ENCODE measurements around the gene PTK6.

Gene PTK6

DNA sequence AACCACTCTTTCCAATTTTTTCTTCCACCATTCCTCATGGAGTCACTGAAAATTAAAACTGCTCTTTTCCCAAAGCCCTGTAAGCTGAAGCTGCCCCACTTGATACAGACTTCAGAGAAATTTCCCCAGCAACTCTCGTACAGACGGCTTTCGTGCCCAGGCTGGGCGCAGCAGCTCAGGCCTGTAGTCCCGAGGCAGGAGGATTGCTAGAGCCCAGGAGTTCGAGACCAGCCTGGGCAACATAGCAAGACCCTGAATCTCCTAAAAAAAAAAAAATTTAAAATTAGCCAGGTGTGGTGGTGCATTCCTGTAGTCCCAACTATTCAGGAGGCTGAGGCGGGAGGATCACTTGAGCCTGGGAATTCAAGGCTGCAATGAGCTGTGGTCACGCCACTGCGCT, 10.0 kb downstream of the PTK6 start:
- Histone ChIP-seq H3K36me3 (ENCODE audit: control insufficient read depth, insufficient read depth, low read length) (peaks cover 10% of the 10 kb centered on the region; the same call in 1 of the 2 replicates), H3K4me3 (ENCODE audit: low read length) (no peak overlapping the region), H3K27me3 (ENCODE audit: control insufficient read depth, insufficient read depth, low read length) (no peaks in the 10 kb centered on the region), H3K27ac (ENCODE audit: low read length) (no peak overlapping the region), H3K4me1 (ENCODE audit: control insufficient read depth, insufficient read depth, low read length) (no peaks in the 10 kb centered on the region), H3K9me3 (ENCODE audit: control insufficient read depth, insufficient read depth, low read length) (no peaks in the 10 kb centered on the region)
- DNase-seq (ENCODE audit: low read depth, low spot score) = no peak
- no CpG with 5 or more reads among the region's 9 CpGs for WGBS (ENCODE audit: insufficient coverage, insufficient read length)

DNA sequence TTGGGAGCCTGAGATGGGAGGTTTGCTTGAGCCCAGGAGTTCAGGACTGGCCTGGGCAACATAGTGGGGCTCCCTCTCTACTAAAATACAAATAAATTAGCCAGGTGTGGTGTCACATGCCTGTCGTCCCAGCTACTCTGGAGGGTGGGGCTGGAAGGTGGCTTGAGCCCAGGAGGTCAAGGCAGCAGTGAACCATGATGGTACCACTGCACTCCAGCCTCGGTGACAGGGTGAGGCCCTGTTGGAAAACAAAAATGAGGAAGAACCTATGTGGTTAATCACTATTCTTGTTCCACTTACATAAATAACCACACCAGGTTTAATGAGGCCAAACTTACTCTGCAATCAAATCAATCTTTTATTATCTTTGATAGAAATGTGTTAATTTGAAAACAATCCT, 11.2 kb downstream of the PTK6 start:
- Histone ChIP-seq H3K4me1 (ENCODE audit: control insufficient read depth, insufficient read depth, low read length) (no peaks in the 10 kb centered on the region), H3K27me3 (ENCODE audit: control insufficient read depth, insufficient read depth, low read length) (no peaks in the 10 kb centered on the region), H3K9me3 (ENCODE audit: control insufficient read depth, insufficient read depth, low read length) (no peaks in the 10 kb centered on the region), H3K36me3 (ENCODE audit: control insufficient read depth, insufficient read depth, low read length) (peaks cover 13% of the 10 kb centered on the region; the same call in 1 of the 2 replicates), H3K27ac (ENCODE audit: low read length) (no peak overlapping the region), H3K4me3 (ENCODE audit: low read length) (no peak overlapping the region)
- no peak for DNase-seq (ENCODE audit: low read depth, low spot score)
- no CpG with 5 or more reads among the region's 2 CpGs for WGBS (ENCODE audit: insufficient coverage, insufficient read length)

DNA sequence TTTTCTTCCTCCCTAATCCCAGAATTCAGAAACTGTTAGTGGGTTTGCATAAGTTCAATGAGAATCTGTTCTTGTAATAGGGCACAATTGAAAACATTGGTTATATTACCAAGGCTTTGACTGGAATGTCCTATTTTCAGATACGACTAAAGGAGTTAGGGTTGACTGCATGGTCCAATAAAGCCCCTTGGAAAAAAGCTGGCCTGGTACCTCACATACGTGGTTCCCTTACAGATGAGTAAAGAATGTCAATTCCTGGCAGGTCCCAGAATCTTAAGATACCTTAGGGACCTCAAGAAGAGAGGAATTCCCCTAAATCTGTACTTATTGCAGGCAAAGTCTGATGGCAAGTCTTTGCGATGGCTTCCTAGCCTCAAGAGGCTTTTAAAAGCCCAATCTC, 12.0 kb downstream of the PTK6 start:
- Histone ChIP-seq H3K4me3 (ENCODE audit: low read length) (no peak overlapping the region), H3K27ac (ENCODE audit: low read length) (no peak overlapping the region), H3K4me1 (ENCODE audit: control insufficient read depth, insufficient read depth, low read length) (no peaks in the 10 kb centered on the region), H3K36me3 (ENCODE audit: control insufficient read depth, insufficient read depth, low read length) (peaks cover 13% of the 10 kb centered on the region; the same call in 1 of the 2 replicates), H3K9me3 (ENCODE audit: control insufficient read depth, insufficient read depth, low read length) (no peaks in the 10 kb centered on the region), H3K27me3 (ENCODE audit: control insufficient read depth, insufficient read depth, low read length) (no peaks in the 10 kb centered on the region)
- WGBS (ENCODE audit: insufficient coverage, insufficient read length) = no CpG with 5 or more reads among the region's 3 CpGs
- no peak for DNase-seq (ENCODE audit: low read depth, low spot score)

DNA sequence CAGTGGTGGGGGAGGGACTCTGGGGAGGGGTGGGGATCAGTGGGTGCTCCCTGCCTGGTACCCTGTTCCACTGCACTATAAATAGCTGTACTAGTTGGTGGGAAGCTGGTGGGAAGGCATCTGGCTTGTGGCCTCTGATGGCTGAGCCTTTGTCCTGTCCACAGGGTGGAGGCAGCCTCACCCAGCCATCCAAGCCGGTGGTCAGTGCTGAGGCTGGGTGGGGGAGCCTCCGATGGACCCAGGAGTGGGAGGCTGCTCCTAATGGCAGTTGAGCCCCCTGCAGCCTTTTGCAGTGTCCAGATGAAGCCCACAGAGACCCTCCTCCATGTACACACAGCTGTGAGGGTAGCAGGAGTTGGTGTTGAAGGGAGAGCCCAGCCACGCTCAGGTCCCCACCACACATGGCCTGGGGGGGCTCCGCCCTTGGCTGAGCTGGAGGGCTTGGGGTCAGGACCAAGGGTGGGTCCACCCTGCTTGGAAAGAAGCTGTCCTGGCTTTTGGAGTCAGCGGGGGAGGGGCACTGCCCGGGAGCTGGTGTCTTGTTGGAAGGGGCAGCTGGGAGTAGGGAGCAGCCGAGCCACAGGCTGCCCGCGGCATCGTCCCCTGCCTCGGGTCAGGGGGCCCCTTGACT, 14.1 kb downstream of the PTK6 start:
- no peaks in the 10 kb centered on the region for H3K27me3 ChIP-seq (ENCODE audit: control insufficient read depth, insufficient read depth, low read length)
- no CpG with 5 or more reads among the region's 11 CpGs for WGBS (ENCODE audit: insufficient coverage, insufficient read length)
- no peak overlapping the region for H3K4me3 ChIP-seq (ENCODE audit: low read length)
- peaks cover 4% of the 10 kb centered on the region for H3K4me1 ChIP-seq (ENCODE audit: control insufficient read depth, insufficient read depth, low read length)
- DNase-seq (ENCODE audit: low read depth, low spot score) = no peak
- H3K36me3 ChIP-seq (ENCODE audit: control insufficient read depth, insufficient read depth, low read length) = peaks cover 13% of the 10 kb centered on the region; the same call in 1 of the 2 replicates
- no peak overlapping the region for H3K27ac ChIP-seq (ENCODE audit: low read length)
- no peaks in the 10 kb centered on the region for H3K9me3 ChIP-seq (ENCODE audit: control insufficient read depth, insufficient read depth, low read length)

DNA sequence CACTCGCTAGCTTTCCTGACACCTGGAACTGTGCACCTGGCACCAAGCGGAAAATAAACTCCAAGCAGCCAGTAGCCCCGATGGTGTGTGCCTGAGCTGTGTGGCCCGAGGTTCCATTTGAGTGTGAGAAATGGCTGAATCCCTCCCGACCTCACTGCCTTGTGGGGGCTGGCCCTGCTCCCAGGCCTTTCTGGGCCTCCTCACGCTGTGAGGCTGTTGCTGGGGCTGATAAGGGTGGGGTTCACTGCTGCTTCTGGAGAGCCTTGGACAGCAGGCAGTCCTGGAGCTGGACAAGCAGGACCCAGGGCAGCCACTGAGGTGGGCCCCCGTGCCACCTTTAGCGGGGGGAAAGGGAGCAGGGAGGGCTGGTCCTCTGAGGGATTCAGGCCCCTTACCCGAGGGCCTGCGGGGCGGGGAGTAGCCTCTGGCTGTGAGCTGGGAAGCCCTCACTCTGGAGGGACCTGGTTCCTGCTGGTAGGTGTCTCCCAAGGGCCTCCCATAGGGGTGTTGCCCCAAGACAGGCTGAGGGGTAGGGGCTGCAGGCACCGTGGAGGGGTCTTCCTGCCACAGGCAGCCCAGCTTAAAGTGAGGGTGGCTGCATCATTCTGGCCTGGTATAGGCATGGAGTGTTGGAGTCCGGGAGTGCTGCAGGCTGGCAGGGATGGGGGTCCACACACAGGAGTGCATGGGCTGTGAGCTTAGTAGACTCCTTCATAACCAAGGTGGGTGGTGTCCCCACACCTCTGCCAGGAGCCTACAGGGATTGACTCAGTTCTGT, 14.9 kb downstream of the PTK6 start:
- no peak for DNase-seq (ENCODE audit: low read depth, low spot score)
- Histone ChIP-seq H3K36me3 (ENCODE audit: control insufficient read depth, insufficient read depth, low read length) (peaks cover 13% of the 10 kb centered on the region; the same call in 1 of the 2 replicates), H3K27me3 (ENCODE audit: control insufficient read depth, insufficient read depth, low read length) (no peaks in the 10 kb centered on the region), H3K4me3 (ENCODE audit: low read length) (no peak overlapping the region), H3K27ac (ENCODE audit: low read length) (no peak overlapping the region), H3K9me3 (ENCODE audit: control insufficient read depth, insufficient read depth, low read length) (no peaks in the 10 kb centered on the region), H3K4me1 (ENCODE audit: control insufficient read depth, insufficient read depth, low read length) (peaks cover 4% of the 10 kb centered on the region)
- no CpG with 5 or more reads among the region's 13 CpGs for WGBS (ENCODE audit: insufficient coverage, insufficient read length)

DNA sequence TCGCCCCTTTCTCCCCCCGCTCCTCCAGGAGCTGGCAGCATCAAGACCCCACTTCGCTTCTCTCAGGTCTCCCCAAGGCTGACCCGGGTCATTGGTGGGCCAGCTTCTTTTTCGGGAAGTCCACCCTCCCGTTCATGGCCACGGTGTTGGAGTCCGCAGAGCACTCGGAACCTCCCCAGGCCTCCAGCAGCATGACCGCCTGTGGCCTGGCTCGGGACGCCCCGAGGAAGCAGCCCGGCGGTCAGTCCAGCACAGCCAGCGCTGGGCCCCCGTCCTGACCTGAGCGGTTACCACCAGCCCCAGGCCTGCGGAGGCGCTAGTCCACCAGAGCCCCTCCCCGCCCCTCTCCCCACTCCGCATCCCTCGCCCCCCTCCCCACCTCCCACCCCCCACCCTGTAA, 15.6 kb downstream of the PTK6 start:
- no peaks in the 10 kb centered on the region for H3K27me3 ChIP-seq (ENCODE audit: control insufficient read depth, insufficient read depth, low read length)
- H3K4me1 ChIP-seq (ENCODE audit: control insufficient read depth, insufficient read depth, low read length) = peaks cover 4% of the 10 kb centered on the region
- no peak for DNase-seq (ENCODE audit: low read depth, low spot score)
- peak overlapping the region; percentile 93 for H3K4me3 ChIP-seq (ENCODE audit: low read length)
- H3K36me3 ChIP-seq (ENCODE audit: control insufficient read depth, insufficient read depth, low read length) = peaks cover 13% of the 10 kb centered on the region; the same call in 1 of the 2 replicates
- no peak overlapping the region for H3K27ac ChIP-seq (ENCODE audit: low read length)
- WGBS (ENCODE audit: insufficient coverage, insufficient read length) = no CpG with 5 or more reads among the region's 23 CpGs
- H3K9me3 ChIP-seq (ENCODE audit: control insufficient read depth, insufficient read depth, low read length) = no peaks in the 10 kb centered on the region

DNA sequence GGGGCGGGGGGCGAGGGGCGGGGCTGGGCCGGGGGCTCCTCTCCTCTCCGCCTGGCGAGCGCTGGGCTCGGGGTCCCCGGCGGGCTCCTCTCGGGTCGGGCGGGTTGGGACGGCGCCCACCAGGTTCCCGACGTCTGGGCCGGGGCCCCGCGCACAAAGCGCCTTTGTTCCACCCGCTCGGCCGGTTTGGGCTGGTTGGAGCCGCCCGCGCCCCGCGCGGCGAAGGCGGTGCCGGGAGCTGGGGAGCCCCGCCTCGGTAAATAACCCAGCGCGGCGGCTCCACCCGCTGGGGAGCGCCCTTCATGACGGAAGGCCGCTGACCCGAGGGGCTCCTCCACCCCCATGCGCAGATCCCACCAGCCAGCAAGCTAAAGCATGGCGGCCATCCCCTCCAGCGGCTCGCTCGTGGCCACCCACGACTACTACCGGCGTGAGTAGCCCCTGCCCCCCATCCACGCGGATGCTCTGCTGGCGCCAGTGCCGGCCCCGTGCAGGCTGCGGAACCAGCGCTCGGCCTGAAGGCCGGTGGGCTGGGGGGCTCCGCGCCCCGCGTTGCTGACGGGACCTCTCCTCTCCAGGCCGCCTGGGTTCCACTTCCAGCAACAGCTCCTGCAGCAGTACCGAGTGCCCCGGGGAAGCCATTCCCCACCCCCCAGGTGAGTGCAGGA, 16.1 kb downstream of the PTK6 start:
- Histone ChIP-seq H3K27me3 (ENCODE audit: control insufficient read depth, insufficient read depth, low read length) (no peaks in the 10 kb centered on the region), H3K4me3 (ENCODE audit: low read length) (peak overlapping the region; percentile 93), H3K4me1 (ENCODE audit: control insufficient read depth, insufficient read depth, low read length) (peaks cover 4% of the 10 kb centered on the region), H3K27ac (ENCODE audit: low read length) (no peak overlapping the region), H3K36me3 (ENCODE audit: control insufficient read depth, insufficient read depth, low read length) (peaks cover 13% of the 10 kb centered on the region; the same call in 1 of the 2 replicates), H3K9me3 (ENCODE audit: control insufficient read depth, insufficient read depth, low read length) (no peaks in the 10 kb centered on the region)
- no peak for DNase-seq (ENCODE audit: low read depth, low spot score)
- no CpG with 5 or more reads among the region's 68 CpGs for WGBS (ENCODE audit: insufficient coverage, insufficient read length)

DNA sequence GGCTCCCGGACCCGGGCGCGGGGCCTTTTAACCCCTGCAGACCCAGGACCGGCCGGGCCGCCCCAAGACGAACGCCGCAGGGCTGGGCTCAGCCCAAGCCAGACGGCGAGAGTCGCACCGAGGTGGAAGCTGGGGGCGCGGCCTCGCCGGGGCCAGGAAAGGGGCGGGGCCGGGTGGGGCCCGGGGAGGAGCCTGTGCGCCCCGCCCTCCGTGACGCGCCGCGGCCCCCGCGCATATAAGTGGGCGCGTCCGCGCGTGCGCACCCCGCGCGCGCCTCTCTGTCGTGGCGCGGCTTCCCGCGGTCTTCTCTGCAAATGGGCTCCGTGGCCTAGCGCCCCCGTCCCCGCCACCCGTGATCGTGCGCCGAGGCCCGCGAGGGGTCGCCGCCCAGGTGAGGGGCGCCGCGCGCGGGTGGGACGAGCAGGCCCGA, 16.7 kb downstream of the PTK6 start, which contains the start of gene PPDPF:
PPDPF (plus strand) TSS at position 262 of the 430 bp plus-strand sequence. CDS start 544 bp downstream, outside the sequence.
- DNase-seq (ENCODE audit: low read depth, low spot score) = no peak

DNA sequence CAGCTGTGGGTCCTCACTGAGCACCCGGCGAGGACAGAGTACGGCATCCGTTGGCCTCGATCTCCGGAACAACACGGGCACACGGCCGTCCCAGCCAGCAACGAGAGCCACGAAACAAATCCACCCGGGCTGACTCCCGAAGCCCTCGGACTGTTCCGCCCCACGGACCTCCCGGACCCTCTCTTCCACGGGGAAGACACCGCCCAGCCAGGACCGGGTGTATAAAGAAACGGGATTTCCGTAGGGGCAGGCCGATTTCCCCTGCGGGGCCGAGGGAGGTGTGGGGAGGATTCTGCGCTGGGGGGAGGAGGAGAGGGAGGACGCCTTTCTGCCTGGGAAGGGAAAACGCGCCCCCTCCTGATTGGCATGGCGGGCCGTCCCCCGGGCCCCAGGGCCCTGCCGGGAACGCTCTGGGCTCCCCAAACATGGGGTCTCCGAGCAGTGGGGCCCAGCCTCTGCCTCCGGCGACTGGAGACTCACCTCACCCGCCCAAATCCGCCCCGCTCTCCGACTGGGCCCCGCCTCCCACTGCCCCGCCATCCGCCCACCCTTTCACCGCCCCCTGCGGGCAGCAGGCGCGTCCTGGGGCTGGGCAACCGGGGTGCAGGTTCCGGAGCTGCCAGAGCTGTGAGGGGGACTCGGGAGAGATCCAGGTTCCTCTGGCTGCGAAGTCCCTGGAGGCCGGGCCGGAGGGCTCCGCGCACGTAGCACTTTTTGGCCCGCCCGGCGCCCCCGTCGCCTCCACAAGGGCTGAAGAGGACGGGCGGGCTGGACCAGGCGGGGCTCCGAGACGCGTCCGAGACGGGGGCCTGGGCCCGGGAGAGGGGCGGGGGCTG, 17.3 kb downstream of the PTK6 start:
- Histone ChIP-seq H3K27me3 (ENCODE audit: control insufficient read depth, insufficient read depth, low read length) (no peaks in the 10 kb centered on the region), H3K4me1 (ENCODE audit: control insufficient read depth, insufficient read depth, low read length) (peaks cover 4% of the 10 kb centered on the region), H3K36me3 (ENCODE audit: control insufficient read depth, insufficient read depth, low read length) (peaks cover 13% of the 10 kb centered on the region; the same call in 1 of the 2 replicates), H3K27ac (ENCODE audit: low read length) (no peak overlapping the region), H3K9me3 (ENCODE audit: control insufficient read depth, insufficient read depth, low read length) (no peaks in the 10 kb centered on the region), H3K4me3 (ENCODE audit: low read length) (peak overlapping the region; percentile 93; the same call in 1 of the 2 replicates)
- no peak for DNase-seq (ENCODE audit: low read depth, low spot score)
- WGBS (ENCODE audit: insufficient coverage, insufficient read length) = no CpG with 5 or more reads among the region's 72 CpGs

More for the DNA sequence above, 16.7 kb downstream of the PTK6 start, which contains the start of gene PPDPF:
- Histone ChIP-seq H3K4me3 (ENCODE audit: low read length) (peak within 1 kb of the TSS; percentile 93), H3K9me3 (ENCODE audit: control insufficient read depth, insufficient read depth, low read length) (no peaks in the 10 kb centered on the region), H3K27me3 (ENCODE audit: control insufficient read depth, insufficient read depth, low read length) (no peaks in the 10 kb centered on the region), H3K4me1 (ENCODE audit: control insufficient read depth, insufficient read depth, low read length) (peaks cover 4% of the 10 kb centered on the region), H3K36me3 (ENCODE audit: control insufficient read depth, insufficient read depth, low read length) (peaks cover 13% of the 10 kb centered on the region; the same call in 1 of the 2 replicates), H3K27ac (ENCODE audit: low read length) (no peak within 1 kb of the TSS)
- WGBS (ENCODE audit: insufficient coverage, insufficient read length) = no CpG with 5 or more reads among the region's 64 CpGs

Measured in iPS DF 6.9 (cell line).